Left ventricle myocardium inferior (tissue), 1 donor: ENCODE measurements around the gene RASL12. TPM values are rescaled to one million over a fixed set of nuclear protein-coding genes. Genes with fewer than 3 reads are reported as not detected.

Source experiments
- DNase-seq: peaks from one replicate; pipeline ENCODE4 v3.0.0-alpha.2; 2020
- H3K27ac ChIP-seq: fragments of 200-600 bp; replicated peaks from 2 replicates; pipeline ENCODE4 v1.8.0; 2021
- H3K27me3 ChIP-seq: fragments of 200-600 bp; 2 replicates; pipeline ENCODE4 v1.8.0; 2021; ENCODE audit warnings: low read depth
- H3K36me3 ChIP-seq: fragments of 200-600 bp; 2 replicates; pipeline ENCODE4 v1.8.0; 2021
- H3K4me1 ChIP-seq: fragments of 200-600 bp; 2 replicates; pipeline ENCODE4 v1.8.0; 2021
- H3K4me3 ChIP-seq: fragments of 200-600 bp; 2 replicates; pipeline ENCODE4 v1.8.0; 2021; ENCODE audit warnings: mild to moderate bottlenecking, moderate library complexity
- H3K9me3 ChIP-seq: fragments of 200-600 bp; replicated peaks from 2 replicates; pipeline ENCODE4 v1.8.0; 2021
- CTCF ChIP-seq: fragments of 200-600 bp; IDR thresholded peaks from 2 replicates; pipeline ENCODE4 v1.8.0; 2021; ENCODE audit warnings: antibody characterized with exemption, mild to moderate bottlenecking, borderline replicate concordance
- intact Hi-C: fragments of 100-400 bp; cut with micrococcal nuclease; formaldehyde crosslinking; loops from one replicate; pipeline ENCODE4 v1.11.0; 2022
- total RNA-seq: library from RNA; stranded (reverse); fragmentation: NEBNext Ultra II Directional; extraction: Animal tissue kit (Norgen Biotek cat#: 25700); gene quantifications from one replicate; pipeline ENCODE4 v1.2.1, GENCODE V29; 2021
- donor health status: DM: no; HTN: yes; CAD: no; lungs with severe emphysema.

The RASL12 gene
- total RNA-seq, 1 donor from 2014 or later, result 12.9 TPM

DNA sequence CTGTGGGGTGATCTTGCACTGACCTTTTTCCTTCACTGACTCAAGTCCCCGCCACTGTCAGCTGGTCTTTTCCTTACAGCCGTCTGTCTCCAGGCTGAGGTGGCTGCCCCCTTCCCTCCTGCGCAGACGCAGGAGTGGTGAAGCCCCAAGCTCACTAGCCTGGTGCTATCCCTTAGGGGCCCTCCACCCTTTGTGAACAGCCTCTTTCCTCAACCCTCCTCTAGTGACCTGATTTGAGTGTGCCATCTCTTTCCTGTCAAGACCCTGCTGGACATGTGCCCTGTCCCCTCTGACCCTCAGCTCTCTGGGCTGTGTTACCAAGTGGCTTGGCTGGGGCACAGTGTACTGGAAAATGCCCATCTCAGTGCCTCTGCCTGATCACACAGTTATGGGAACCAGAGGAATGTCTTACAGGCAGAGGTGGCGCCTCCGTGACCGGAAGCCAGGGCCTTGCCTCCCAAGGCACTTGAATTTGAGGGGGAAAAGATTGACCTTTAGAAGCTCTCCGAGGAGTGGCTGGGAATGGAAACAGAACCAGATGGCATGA, 17.5 kb upstream of the RASL12 start:
- peaks cover 8% of the 10 kb centered on the region for H3K27me3 ChIP-seq
- no peak for DNase-seq
- H3K36me3 ChIP-seq, result no peaks in the 10 kb centered on the region
- TF ChIP-seq CTCF, result no peak
- peaks cover 99% of the 10 kb centered on the region for H3K4me1 ChIP-seq
- H3K27ac ChIP-seq, result peak overlapping the region; percentile 93
- intact Hi-C loops, result no loop called here
- no peaks in the 10 kb centered on the region for H3K9me3 ChIP-seq
- no peak overlapping the region for H3K4me3 ChIP-seq

DNA sequence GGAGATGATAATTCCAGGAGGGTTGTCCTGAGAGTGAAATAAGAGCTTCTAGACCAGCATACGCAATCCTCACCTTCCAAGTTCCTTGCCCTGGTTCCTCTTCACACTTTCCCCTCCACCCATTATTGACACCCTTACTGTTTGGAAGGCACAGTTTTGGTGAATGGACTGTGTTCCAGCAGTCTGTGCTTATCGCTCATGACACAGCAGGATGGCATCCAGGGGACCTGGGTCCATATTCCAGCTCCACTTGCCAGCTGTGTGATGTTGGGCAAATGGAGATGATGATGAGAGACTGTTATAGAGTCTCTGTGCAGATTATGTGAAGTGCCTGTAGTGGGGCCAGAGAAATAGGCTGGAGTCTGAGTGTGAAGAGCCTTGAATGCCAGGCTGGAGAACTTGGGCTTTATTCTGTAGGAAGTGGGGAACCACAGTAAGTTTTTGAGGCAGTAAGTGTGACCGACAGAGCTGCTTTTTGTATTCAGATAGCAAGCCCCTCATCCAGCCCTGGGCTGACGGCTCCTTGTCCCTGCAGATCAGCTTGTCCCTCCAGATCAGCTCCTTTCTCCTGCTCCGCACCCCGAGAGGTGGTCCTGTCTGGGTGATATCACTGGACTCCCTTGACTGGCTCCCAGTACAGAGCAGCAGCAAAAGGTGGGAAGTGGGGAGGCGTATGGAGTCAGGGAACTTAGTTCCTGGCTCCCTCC, 16.9 kb upstream of the RASL12 start:
- no peaks in the 10 kb centered on the region for H3K9me3 ChIP-seq
- H3K27ac ChIP-seq, result peak overlapping the region; percentile 93
- peaks cover 99% of the 10 kb centered on the region for H3K4me1 ChIP-seq
- H3K27me3 ChIP-seq, result peaks cover 8% of the 10 kb centered on the region
- intact Hi-C loops, result no loop called here
- no peak for DNase-seq
- no peak for TF ChIP-seq CTCF
- no peaks in the 10 kb centered on the region for H3K36me3 ChIP-seq
- H3K4me3 ChIP-seq, result no peak overlapping the region

GRCh38 chr15:65083262-65083701, 15.5 kb upstream of the RASL12 start:
- peak overlapping the region; percentile 93 for H3K27ac ChIP-seq
- no peaks in the 10 kb centered on the region for H3K36me3 ChIP-seq
- TF ChIP-seq CTCF, result peak; percentile 48
- DNase-seq, result no peak
- H3K9me3 ChIP-seq, result no peaks in the 10 kb centered on the region
- H3K4me3 ChIP-seq, result no peak overlapping the region
- H3K27me3 ChIP-seq, result peaks cover 8% of the 10 kb centered on the region
- H3K4me1 ChIP-seq, result peaks cover 96% of the 10 kb centered on the region
- intact Hi-C loops, result no loop called here

- TF ChIP-seq CTCF, result no peak
- peaks cover 96% of the 10 kb centered on the region for H3K4me1 ChIP-seq
- intact Hi-C loops, result no loop called here
- H3K27me3 ChIP-seq, result peaks cover 12% of the 10 kb centered on the region
- H3K4me3 ChIP-seq, result no peak overlapping the region
- H3K36me3 ChIP-seq, result no peaks in the 10 kb centered on the region
- no peaks in the 10 kb centered on the region for H3K9me3 ChIP-seq
- no peak for DNase-seq
- peak overlapping the region; percentile 90 for H3K27ac ChIP-seq
These were observed 14.6 kb upstream of the RASL12 start for GRCh38 chr15:65082303-65082953.

- no peaks in the 10 kb centered on the region for H3K9me3 ChIP-seq
- H3K4me1 ChIP-seq, result peaks cover 96% of the 10 kb centered on the region
- peak overlapping the region; percentile 90 for H3K27ac ChIP-seq
- no peak for DNase-seq
- peaks cover 19% of the 10 kb centered on the region for H3K27me3 ChIP-seq
- intact Hi-C loops, result no loop called here
- no peak for TF ChIP-seq CTCF
- H3K36me3 ChIP-seq, result no peaks in the 10 kb centered on the region
- no peak overlapping the region for H3K4me3 ChIP-seq
These were observed 14.0 kb upstream of the RASL12 start for GRCh38 chr15:65081758-65082157.
